Kidney glomerular epithelial cell (primary cell): ENCODE results near the gene TP53AIP1.
"Not testable (repeated sequence)": the region's sequence is repeated elsewhere in the genome, so short reads cannot be mapped to it uniquely, and the experiment has no call there.

Experiments used
- DNase-seq: peaks from one replicate; lab custom pipeline; 2025; lab: John Stamatoyannopoulos, UW

The TP53AIP1 gene

DNA sequence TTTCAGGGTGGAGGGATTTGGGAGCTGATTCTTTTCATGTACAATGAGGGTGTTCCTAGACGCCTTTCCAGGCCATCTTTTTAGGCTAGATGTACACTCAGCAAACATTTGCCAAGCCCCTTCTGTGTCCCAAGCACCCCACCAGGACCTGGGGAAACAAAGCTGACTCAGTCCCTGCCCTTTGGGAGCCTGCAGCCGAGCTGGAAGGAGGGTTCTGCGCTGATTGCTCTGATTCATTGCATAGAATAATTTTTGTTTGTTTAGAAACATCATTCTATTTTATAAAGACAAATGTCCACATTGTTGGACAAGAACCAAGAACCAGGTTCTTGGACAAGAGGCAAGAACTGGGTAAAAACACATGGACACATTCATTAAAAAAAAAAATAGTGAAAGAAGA is 16.7 kb downstream of the TP53AIP1 start:
- no peak for DNase-seq

GRCh38 chr11:128925250-128925600 is 17.4 kb downstream of the TP53AIP1 start:
- DNase-seq, result no peak

DNA sequence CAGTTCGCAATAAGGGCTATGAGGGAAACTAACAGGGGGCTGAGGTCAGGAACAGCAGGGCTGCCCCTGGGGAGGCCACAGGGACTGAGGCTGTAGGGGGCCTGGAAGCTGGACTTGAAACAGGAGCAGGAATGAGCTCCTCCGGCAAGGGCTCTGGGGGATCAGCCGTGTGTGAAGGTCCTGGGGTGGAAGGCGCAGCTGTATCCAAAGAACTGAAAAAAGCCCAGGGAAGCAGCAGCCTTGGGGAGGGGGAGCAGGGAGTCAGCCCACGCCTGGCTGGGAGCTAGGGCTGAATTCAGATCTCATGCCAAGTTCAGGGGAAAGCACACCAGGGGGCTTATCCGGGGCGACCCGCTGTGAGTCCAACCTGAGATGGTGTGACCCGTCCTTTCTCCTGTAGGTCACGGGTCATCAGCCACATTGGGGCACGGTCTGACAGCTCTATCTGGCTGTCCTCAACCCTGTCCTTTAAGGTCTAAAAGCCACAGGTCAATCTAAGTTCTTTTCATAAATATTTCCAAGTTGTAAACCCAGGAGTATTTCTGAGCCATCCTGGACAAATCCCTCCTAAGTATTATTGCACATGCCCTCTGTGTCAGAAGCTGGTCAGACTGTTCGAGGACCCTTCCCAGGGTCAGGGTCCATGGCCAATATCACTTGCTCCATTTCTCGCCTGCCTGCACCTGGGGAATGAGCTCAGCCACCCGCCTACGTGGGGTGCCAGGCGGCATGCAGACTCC is 18.0 kb downstream of the TP53AIP1 start:
- DNase-seq, result no peak

GRCh38 chr11:128924104-128924503 is 18.6 kb downstream of the TP53AIP1 start:
- no peak for DNase-seq

- DNase-seq, result no peak
Observed at GRCh38 chr11:128921793-128922192, 20.9 kb downstream of the TP53AIP1 start.

GRCh38 chr11:128920666-128921065 is 22.0 kb downstream of the TP53AIP1 start:
- DNase-seq, result no peak

- DNase-seq, result not testable (repeated sequence)
Observed at GRCh38 chr11:128919635-128920034, 23.0 kb downstream of the TP53AIP1 start.

DNA sequence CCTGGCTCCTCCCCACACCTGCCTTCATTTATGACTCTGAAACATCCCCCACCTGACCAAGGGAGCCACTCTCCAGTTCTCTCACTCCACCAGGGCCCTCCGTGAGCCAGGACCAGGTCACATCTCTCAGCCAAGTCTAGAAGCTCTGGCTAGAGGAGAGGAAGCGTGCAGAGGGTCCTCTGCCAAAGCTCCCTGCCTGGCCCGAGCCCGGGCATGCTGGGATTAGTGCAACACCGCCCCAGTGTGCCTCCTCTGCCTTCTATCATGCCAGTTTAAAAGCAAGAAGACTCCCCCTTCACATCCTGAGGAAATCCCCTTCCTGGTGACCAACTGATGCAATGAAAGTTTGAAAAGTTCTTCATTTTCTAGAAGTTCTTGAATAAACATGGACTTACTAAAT is 23.5 kb downstream of the TP53AIP1 start:
- DNase-seq, result no peak

DNA sequence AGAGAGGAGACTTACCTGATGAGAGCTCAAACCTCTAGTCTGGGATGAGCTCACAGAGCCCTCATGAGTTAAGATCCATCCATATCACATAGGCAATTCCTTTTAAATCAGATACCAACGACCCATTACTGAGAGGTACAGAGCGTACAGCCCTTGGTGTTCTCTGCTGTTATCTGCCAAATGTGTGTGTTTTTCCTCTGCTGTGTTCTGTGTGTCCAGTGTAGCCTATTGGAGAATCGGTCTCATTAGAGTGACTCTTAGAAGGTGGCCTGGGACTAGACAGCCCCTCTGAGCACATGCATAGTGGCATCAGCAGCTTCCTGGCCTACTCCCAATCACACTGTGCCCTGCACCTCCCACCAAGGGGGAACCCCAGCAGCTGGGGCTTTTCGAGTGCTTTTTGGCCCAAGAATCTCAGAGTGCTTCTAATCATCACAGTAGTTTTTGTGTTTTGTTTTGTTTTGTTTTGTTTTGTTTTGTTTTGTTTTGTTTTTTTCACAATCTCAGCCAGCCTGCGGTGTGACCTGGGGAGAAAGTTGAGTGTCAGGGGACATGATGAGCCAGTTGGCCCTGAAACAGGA is 25.4 kb downstream of the TP53AIP1 start:
- DNase-seq, result no peak

- DNase-seq, result no peak
Observed at GRCh38 chr11:128916681-128917080, 26.0 kb downstream of the TP53AIP1 start.

DNA sequence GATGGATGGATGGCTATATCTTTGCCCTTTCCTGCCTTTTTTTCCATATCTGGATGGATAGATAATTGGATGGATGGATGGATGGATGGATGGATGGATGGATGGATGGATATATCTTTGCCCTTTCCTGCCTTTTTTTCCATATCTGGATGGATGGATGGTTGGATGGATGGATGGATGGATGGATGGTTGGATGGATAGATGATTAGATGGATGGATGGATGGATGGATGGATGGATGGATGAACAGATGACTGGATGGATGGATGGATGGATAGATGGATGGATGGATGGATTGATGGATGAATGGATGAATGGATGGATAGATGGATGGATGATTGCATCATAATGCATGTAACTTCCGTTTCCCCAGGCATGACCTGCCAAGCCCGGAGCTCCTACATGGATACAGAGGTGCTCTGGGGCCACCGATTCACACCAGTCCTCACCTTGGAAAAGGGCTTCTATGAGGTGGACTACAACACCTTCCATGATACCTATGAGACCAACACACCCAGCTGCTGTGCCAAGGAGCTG is 26.6 kb downstream of the TP53AIP1 start:
- DNase-seq, result no peak

DNA sequence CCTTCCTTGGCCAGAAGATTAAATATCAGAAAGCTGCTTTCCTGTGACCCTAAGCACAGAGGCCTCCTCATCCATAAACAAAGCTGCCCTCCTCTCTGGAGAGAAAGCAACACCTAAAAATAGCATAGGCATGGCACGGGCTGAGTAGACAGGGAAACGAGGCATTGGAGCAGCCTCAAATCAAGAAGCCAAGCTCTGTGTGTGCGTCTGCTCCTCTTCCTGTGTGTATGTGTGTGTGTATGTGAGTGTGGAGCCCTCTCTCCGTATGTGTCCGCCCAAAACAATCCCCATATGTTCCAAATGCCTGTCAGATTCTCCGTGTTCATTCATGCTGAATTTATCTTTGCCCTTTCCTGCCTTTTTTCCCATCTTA is 27.5 kb downstream of the TP53AIP1 start:
- DNase-seq, result no peak

DNA sequence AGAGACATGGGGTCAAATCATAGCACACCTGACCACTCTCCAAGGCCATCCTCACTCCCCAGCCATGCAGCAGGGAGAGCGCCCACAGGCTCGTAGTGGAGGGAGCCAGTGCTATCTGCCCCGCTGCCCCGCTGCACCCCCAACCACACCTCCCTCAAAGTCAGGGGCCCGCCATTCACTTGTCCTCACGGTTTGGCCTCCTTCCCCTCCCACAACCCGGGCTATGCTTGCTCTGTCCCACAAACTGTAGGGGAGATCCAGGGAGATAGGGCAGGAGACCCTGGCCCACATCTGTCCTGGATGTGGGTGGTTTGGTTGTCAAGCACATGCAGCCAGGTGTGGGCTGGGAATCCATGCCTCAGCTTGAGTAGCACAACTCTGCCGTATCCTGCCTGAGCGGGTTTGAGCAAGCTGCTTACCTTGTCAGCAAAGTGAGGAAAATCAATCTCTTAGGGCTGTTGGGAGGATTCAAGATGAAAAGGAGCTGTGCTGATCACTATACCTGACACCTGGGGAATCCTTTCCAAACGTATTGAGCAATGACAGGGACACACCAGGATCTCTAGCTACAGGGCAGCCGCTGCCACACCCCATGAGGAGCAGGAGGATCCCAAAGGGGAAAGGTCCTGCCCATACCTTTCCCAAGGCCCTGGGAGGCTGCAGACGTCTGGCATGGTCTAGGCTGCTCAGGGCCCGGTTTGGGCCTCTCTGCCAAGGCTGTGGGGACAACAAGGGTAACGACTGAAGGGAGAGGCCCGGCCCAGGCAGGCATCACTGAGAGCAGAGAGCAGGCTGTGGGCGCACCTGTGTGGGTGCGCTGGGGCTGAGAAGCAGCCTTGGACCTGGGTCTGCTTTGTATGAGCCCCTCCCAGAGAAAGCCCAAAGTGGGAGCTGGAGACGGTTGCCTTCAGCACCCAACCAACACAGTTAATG is 28.2 kb downstream of the TP53AIP1 start:
- DNase-seq, result no peak

DNA sequence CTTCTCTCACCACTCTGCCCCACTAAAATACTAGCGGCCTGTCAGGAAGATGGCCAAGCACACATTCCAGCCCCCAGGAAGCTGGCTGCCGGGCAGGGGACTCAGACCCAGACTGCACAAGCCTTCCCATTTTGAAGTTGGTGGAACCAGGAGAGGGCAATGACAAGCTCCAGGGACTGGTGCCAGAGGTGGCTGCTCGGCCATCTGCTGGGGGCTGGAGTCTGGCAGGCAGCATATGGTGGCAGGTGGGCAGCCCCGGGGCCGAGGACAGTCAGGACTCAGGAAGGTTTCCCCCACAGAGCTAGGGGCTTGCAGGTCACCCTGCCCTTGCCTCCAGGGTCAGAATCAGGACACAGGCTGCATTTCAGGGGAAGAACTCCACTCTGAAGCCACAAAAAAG is 28.9 kb downstream of the TP53AIP1 start:
- no peak for DNase-seq

DNA sequence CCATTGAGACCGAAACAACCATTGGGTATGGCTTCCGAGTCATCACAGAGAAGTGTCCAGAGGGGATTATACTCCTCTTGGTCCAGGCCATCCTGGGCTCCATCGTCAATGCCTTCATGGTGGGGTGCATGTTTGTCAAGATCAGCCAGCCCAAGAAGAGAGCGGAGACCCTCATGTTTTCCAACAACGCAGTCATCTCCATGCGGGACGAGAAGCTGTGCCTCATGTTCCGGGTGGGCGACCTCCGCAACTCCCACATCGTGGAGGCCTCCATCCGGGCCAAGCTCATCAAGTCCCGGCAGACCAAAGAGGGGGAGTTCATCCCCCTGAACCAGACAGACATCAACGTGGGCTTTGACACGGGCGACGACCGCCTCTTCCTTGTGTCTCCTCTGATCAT is 31.0 kb downstream of the TP53AIP1 start:
- no peak for DNase-seq

GRCh38 chr11:128911239-128911638 is 31.4 kb downstream of the TP53AIP1 start:
- DNase-seq, result no peak

GRCh38 chr11:128910576-128910975 is 32.1 kb downstream of the TP53AIP1 start:
- no peak for DNase-seq

DNA sequence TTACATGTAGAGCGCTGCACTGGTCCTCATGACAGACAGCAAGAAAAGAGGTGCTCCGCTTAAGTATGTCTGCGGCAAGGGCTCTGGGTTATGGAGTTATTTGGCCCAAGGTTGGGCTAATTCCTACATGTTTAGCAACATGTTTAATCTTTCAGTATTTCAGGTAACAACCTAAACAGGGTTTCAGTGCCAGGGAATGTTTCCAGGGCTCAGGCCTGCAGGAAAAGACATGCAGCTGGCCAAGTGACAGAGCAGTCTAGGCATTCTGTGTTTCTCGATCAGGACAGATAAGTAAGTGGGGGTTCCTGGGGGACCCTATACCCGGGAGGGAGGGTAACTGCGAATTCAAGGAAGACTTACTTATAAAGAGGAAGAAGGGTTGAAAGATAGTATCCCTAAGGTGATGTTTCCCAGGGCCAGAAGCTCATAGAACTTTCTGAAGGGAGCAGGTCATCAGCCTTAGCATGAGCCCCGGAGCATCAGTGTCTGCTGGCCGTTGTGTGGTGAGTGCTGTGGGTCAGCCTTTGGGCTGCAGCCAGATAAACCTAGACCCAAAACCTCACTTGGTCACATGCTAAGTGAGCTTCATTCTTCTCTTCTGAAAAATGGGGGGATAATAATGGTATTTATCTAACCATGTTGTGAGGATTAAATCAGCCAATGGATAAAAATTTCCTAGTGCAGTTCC is 33.1 kb downstream of the TP53AIP1 start:
- no peak for DNase-seq

GRCh38 chr11:128908391-128909246 is 34.1 kb downstream of the TP53AIP1 start:
- no peak for DNase-seq

DNA sequence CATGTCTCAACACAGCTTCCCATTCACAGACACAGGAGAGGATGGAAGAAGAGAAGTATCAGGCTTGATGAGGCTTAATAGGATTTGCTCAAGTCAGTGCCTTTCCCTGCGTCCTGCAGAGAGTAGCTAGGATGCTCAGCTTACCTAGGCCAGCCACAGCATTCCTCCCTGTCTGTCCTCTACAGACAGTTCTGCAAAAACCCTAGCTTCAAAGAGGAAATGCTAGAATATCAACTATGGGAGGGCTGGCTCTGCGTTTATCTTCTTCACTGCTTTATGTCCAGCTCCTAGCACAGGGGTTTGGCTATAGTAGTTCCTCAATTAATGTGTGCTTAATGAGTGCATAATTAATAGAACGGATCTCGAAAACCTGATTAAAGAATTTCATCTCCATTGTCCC is 35.1 kb downstream of the TP53AIP1 start:
- no peak for DNase-seq
